GM20431 (cell line): ENCODE measurements around the gene ALPG.
"Not testable (repeated sequence)": the region's sequence is repeated elsewhere in the genome, so short reads cannot be mapped to it uniquely, and the experiment has no call there.

ENCODE experiments used
- in situ Hi-C: fragments of 300-500 bp; cut with MseI, MboI; formaldehyde crosslinking; loops from one replicate; pipeline ENCODE4 v1.15.0; 2020; ENCODE audit warnings: low sequenced_read_pairs; ENCODE audit not compliant: unreplicated experiment

ALPG gene

DNA sequence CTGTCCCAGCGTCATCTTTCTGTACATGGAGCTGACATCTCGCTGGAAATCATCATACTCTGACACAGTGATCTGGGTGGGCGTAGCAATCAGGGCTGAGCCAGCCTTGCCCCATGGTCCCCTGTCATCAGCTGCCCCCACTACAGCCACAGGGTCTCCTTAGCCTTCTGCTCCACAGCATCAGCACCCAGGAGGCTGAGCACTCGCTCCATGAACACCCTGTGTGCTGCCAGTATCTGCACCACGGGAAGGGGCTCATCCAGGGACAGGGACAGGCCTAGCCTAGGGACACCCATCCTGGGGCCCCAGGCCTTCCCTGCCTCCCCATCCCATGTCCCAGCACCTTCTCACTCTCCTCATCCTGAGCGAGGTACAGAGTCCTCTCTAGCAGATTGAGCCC is 11.4 kb downstream of the ALPG start:
- in situ Hi-C loops = no loop called here

GRCh38 chr2:232418466-232419244 is 12.0 kb downstream of the ALPG start:
- in situ Hi-C loops = no loop called here

GRCh38 chr2:232419245-232420072 is 12.8 kb downstream of the ALPG start:
- in situ Hi-C loops = no loop called here

GRCh38 chr2:232420073-232420454 is 13.4 kb downstream of the ALPG start:
- in situ Hi-C loops = no loop called here

- in situ Hi-C loops = no loop called here
Measured at GRCh38 chr2:232420463-232421188, 14.0 kb downstream of the ALPG start.

- in situ Hi-C loops = no loop called here
Measured at GRCh38 chr2:232421189-232421785, 14.6 kb downstream of the ALPG start.

GRCh38 chr2:232422051-232422450 is 15.4 kb downstream of the ALPG start:
- in situ Hi-C loops = no loop called here

DNA sequence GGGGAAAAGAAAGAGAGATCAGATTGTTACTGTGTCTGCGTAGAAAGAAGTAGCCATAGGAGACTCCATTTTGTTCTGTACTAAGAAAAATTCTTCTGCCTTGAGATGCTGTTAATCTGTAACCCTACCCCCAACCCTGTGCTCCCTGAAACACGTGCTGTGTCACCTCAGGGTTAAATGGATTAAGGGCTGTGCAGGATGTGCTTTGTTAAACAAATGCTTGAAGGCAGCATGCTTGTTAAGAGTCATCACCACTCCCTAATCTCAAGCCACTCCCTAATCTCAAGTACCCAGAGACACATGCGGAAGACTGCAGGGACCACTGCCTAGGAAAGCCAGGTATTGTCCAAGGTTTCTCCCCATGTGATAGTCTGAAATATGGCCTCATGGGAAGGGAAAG is 16.4 kb downstream of the ALPG start:
- in situ Hi-C loops = not testable (repeated sequence)

DNA sequence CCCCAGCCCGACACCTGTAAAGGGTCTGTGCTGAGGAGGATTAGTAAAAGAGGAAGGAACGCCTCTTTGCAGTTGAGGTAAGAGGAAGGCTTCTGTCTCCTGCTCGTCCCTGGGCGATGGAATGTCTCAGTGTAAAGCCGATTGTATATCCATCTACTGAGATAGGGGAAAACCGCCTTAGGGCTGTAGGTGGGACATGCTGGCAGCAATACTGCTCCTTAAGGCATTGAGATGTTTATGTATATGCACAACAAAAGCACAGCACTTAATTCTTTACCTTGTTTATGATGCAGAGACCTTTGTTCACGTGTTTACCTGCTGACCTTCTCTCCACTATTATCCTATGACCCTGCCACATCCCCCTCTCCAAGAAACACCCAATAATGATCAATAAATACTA is 16.8 kb downstream of the ALPG start:
- in situ Hi-C loops = not testable (repeated sequence)

DNA sequence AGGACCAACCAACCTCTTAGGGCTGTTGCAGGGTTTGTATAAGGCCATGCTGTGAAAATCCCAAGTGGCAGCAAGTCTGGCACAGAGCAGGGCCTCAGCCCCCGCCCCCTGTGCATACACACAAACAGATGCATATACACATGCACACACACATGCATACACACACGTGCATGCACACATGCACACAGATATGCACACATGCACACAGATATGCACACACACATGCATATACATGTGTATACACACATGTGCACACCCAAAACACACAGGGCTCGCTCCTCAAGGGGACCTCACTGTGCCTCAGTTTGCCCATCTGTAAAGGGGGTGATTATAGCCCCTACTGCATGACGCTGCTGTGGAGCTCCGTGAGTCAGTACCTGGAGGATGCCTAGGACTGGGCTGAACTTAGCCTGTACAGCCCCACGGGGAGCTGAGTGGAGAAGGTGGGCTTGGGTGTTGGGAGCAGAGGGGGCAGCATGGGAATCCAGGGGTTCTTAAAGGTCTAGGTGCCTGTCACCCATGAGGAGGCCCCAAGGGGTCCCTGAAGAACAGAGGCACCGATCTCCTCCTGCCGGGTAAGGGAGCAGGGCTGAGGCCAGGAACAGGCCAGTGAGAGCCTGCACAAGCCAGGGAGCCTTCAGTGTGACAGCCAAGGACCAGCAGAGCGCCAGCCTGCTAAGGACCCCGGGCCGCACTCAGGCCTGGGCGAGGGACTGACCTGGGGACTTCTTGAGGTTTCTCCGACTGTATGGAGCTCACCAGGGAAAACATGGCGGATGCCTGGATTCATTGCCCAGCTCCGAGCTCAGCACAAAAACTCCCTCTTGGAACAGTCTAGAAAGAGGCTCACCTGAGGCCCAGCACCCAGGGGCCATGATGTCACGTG is 25.3 kb downstream of the ALPG start:
- in situ Hi-C loops = no loop called here

DNA sequence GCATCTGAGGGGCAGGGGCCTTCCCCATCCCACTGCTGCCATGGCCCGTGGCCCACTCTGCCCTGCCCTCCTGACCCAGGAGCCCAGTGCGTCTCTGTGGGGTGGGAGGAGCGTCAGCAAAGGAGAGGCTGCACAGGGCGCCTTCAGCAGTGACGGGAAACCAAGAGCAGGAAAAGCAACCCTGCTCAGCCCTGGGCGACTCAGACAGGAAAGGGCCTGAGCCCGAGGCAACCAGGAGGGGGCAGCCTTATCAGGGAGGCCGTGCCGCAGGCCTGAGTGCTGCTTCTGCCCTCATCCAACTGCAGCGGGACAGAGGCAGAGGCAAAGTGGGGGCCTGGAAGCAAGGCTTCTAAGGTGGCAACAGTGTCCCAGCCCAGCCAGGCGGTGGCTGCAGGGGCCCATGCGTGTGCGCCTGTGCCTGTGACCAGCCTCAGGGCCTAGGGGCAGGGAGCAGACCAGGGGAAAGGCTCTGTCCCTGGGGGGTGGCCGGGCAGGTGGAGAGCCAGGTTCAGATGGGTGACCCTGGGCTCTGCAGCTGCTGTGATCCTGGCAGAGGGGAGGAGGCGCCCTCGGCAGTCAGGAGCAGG is 26.0 kb downstream of the ALPG start:
- in situ Hi-C loops = no loop called here

DNA sequence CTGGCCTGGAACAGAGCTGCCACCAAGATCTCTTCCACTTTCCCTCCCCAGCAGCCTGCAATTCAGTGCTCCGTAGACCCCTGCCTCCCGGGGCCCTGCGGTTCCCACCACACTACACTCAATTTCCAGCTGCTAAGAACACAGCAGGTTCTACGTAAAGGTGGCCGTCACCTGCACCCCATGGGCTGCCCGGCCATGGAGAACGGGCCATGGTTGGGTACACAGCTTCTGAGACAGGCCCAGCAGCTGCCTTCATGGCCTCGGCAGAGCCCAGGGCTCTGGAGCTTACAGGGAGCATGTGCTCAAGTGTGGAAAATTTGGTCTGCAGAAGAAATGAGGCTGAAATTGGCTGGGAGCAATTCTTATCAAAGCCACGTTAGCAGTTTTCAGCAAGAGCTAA is 27.0 kb downstream of the ALPG start:
- in situ Hi-C loops = not testable (repeated sequence)

- in situ Hi-C loops = no loop called here
Measured at GRCh38 chr2:232434091-232434490, 27.4 kb downstream of the ALPG start.

- in situ Hi-C loops = no loop called here
Measured at GRCh38 chr2:232434563-232435374, 28.1 kb downstream of the ALPG start.

DNA sequence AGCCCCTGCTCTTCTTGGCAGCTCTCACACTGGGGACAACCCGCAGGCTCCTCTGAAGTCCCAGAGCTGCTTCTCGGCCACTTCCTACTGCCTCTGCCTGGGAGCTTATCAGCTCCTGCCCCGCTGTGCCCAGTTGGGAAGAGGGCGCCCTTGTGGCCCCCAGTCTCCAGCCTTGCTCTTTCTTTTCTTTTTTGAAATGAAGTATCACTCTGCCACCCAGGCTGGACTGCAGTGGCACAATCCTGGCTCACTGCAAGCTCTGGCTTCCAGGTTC is 28.7 kb downstream of the ALPG start:
- in situ Hi-C loops = no loop called here

DNA sequence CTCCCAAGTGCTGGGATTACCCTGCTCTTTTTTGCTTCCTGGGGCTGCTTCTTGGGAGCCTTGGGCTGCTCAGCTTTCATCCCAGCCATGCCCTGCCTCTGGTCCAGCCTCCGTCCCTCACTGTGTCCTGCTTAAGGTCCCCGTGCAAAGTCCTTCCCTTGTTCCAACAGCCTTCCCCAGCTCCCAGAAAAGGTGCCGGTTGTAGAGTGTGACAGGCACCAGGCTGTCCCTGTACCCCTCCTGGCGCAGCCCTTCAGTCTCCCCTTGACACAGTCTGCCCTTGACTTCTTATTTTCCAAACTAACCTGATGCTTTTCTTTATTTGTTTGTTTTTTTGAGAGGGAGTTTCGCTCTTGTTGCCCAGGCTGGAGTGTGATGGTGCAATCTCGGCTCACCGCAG is 29.2 kb downstream of the ALPG start:
- in situ Hi-C loops = no loop called here

DNA sequence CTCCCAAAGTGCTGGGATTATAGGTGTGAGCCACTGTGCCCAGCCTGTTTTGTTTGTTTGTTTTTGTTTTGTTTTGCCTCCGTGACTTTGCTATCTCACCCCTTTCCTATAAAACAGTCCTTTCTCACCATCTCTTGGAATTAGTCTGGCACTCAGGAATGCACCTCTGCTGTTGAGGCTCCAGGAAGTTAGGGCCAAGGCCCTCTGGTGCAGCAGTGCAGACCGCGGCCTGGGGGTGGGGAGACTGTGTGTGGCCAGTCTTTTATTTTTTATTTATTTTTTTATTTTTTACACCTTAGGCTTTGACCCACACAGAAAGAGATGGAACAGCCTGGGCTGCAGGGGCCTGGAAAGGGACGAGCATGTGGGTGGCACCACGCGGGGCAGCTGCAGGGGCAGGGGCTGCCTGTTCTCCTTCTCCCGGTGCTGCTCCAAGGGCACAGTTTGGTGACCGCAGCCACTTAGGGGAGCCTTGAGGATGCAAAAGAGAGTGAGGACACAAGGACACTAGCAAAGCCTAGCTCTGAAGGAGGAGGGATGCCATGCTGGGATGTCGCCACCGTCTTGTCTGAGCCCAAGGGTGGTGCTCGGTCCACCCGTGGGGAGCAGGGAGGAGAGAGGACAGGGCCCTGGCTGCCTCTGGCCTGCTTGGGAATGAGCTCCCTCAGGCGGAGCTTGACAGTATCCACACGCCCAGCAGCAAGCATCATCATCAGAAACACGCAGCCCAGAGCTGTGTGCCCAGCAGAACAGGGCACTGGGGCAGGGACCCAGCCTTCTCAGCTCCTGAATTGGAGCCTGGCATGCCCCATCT is 29.9 kb downstream of the ALPG start:
- in situ Hi-C loops = no loop called here

GRCh38 chr2:232437195-232437571 is 30.5 kb downstream of the ALPG start:
- in situ Hi-C loops = no loop called here
